ENCODE data around the gene UPF1.

DNA sequence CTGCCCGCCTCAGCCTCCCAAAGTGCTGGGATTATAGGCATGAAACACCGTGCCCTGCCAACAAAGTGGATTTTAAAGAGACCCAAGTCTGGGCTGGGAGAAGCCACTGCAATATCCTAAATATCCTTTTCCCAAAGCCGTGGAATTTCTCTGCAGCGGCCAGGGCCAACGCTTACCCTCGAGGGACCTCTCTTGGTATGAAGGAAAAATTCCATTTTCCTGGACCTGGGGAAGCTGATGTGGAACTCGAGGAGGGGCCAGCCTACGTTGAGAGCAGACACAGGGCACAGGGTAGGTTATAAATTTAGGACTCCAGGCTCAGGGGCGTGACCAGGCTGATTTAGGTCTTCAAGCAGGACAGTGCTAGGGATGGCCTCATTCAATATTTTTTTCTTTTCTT, 17.7 kb upstream of the UPF1 start:
- TF ChIP-seq CTCF (IDR thresholded peaks at IDR 0.05; ENCODE audit: insufficient read depth, low read length, poor library complexity, severe bottlenecking) = no peak
- TF ChIP-seq EZH2phosphoT487 (conservative IDR thresholded peaks at IDR 0.05; ENCODE audit: low read length) = no peak
